ENCODE results near the gene YIPF6. TPM values are rescaled to one million over a fixed set of nuclear protein-coding genes. Genes with fewer than 3 reads are reported as not detected.
A peak's percentile ranks its signal among the peaks of the same experiment; 100 is the strongest.
"Not testable (repeated sequence)": the region's sequence is repeated elsewhere in the genome, so short reads cannot be mapped to it uniquely, and the experiment has no call there.

The YIPF6 gene
- total and polyA plus RNA-seq, 12 donors: 8.0 to 35.0 (median 29.4) TPM

GRCh38 chrX:68506649-68507048 lies 7.8 kb downstream of the YIPF6 start:
- no peak overlapping the region for H3K4me3 ChIP-seq
- peaks cover 0 to 18% (median 0%) of the 10 kb centered on the region in 9 donors for H3K36me3 ChIP-seq
- no peaks in the 10 kb centered on the region for H3K27me3 ChIP-seq
- no peak for DNase-seq
- peaks cover 0 to 35% (median 8%) of the 10 kb centered on the region in 9 donors for H3K4me1 ChIP-seq
- peak overlapping the region in 1 of 10 donors; percentile 50 for H3K27ac ChIP-seq
- ATAC-seq: peak in 1 of 8 donors; percentile 75
- intact Hi-C loops (cut with DNase I): loop anchor here in 4 of 10 donors (10.0 kb wide), 2 partner anchors 198 to 208 kb away; no protein-coding TSS in a partner anchor
- no peaks in the 10 kb centered on the region for H3K9me3 ChIP-seq
- no peak for TF ChIP-seq CTCF (IDR thresholded peaks at IDR 0.05)
- 42 to 50% methylated on average over 2 of the region's 2 CpGs for WGBS, 2 donors

- intact Hi-C loops (cut with DNase I): loop anchor here in 4 of 10 donors (10.0 kb wide), 2 partner anchors 196 to 206 kb away; no protein-coding TSS in a partner anchor
- Histone ChIP-seq H3K27me3 (no peaks in the 10 kb centered on the region), H3K9me3 (no peaks in the 10 kb centered on the region), H3K4me3 (no peak overlapping the region), H3K27ac (no peak overlapping the region), H3K36me3 (peaks cover 0 to 36% (median 0%) of the 10 kb centered on the region in 9 donors), H3K4me1 (peaks cover 0 to 25% (median 5%) of the 10 kb centered on the region in 9 donors)
- WGBS, 2 donors: 61 to 64% methylated on average over 2 of the region's 2 CpGs
- no peak for DNase-seq
- TF ChIP-seq CTCF (IDR thresholded peaks at IDR 0.05): no peak
- peak in 2 of 8 donors; percentile 31 to 34 for ATAC-seq
Measured at GRCh38 chrX:68508799-68509198, 9.9 kb downstream of the YIPF6 start.

GRCh38 chrX:68511255-68511654 lies 12.4 kb downstream of the YIPF6 start:
- H3K36me3 ChIP-seq: peaks cover 0 to 58% (median 0%) of the 10 kb centered on the region in 9 donors
- WGBS, 2 donors: 25 to 28% methylated on average over 3 of the region's 3 CpGs
- intact Hi-C loops (cut with DNase I): loop anchor here in 9 of 10 donors (1.0 to 10.0 kb wide), 8 partner anchors 196 to 297 kb away; no protein-coding TSS in a partner anchor
- ATAC-seq (peak in 2 of 8 donors; percentile 50 to 58), DNase-seq (peak in 1 of 2 donors; percentile 26)
- H3K27me3 ChIP-seq: no peaks in the 10 kb centered on the region
- H3K9me3 ChIP-seq: no peaks in the 10 kb centered on the region
- H3K4me3 ChIP-seq: no peak overlapping the region
- H3K4me1 ChIP-seq: peaks cover 0 to 23% (median 5%) of the 10 kb centered on the region in 9 donors
- H3K27ac ChIP-seq: no peak overlapping the region
- TF ChIP-seq CTCF (IDR thresholded peaks at IDR 0.05): peak; percentile 65 to 94 (median 72)

GRCh38 chrX:68524680-68525079 lies 25.8 kb downstream of the YIPF6 start:
- H3K27me3 ChIP-seq; ATAC-seq; H3K27ac ChIP-seq; H3K4me1 ChIP-seq; intact Hi-C loops (cut with DNase I); DNase-seq; H3K9me3 ChIP-seq; H3K4me3 ChIP-seq: not testable (repeated sequence)
- H3K36me3 ChIP-seq: peaks cover 0 to 94% (median 6%) of the 10 kb centered on the region in 9 donors
- 95 to 100% methylated on average over 2 of the region's 2 CpGs for WGBS, 2 donors

- Histone ChIP-seq H3K9me3 (no peaks in the 10 kb centered on the region), H3K4me1 (no peaks in the 10 kb centered on the region), H3K27me3 (peaks cover 0 to 33% (median 0%) of the 10 kb centered on the region in 7 donors), H3K27ac (no peak overlapping the region), H3K36me3 (peaks cover 0 to 66% (median 7%) of the 10 kb centered on the region in 9 donors), H3K4me3 (no peak overlapping the region)
- TF ChIP-seq CTCF (IDR thresholded peaks at IDR 0.05): no peak
- intact Hi-C loops (cut with DNase I): no loop called here
- DNase-seq (no peak), ATAC-seq (no peak)
- 71 to 95% methylated on average over 1 of the region's 1 CpG for WGBS, 2 donors
Measured at GRCh38 chrX:68532831-68533533, 34.1 kb downstream of the YIPF6 start.

Data from heart right ventricle (tissue), 16 donors.